GM12878 (cell line): ENCODE measurements around the gene MEIS1. TPM values are rescaled to one million over a fixed set of nuclear protein-coding genes. Genes with fewer than 3 reads are reported as not detected.

Experiments used
- ATAC-seq: fragments of 200-7000 bp; cut with Tn5 transposase; 3 replicates; pipeline ENCODE4 v1.9.1; 2020; ENCODE audit warnings: mild to moderate bottlenecking, moderate library complexity
- BruUV-seq: library from RNA; stranded (reverse); fragments of 400-500 nt; replicated peaks from 2 replicates; lab custom pipeline; 2021; lab: Mats Ljungman, UMichigan
- CTCF ChIA-PET: fragments of 300-600 bp; sonication (Branson Sonifier 250); formaldehyde crosslinking; extraction: SDS; loops from one replicate; lab custom pipeline; 2021; ENCODE audit warnings: inconsistent platforms; lab: Yijun Ruan, JAX
- POLR2A ChIA-PET: fragments of 350-600 bp; formaldehyde crosslinking; extraction: SDS; loops from one replicate; lab custom pipeline; 2021; ENCODE audit warnings: inconsistent platforms; lab: Charles Lee
- RAD21 ChIA-PET: fragments of 300-600 bp; sonication (Branson Sonifier 250); formaldehyde crosslinking; loops from one replicate; lab custom pipeline; 2023; ENCODE audit warnings: antibody characterized with exemption; ENCODE audit not compliant: unreplicated experiment; lab: Charles Lee
- SMC1A ChIA-PET: fragments of 300-600 bp; sonication (Branson Sonifier 250); formaldehyde crosslinking; loops from one replicate; lab custom pipeline; 2023; ENCODE audit not compliant: unreplicated experiment, uncharacterized antibody; lab: Charles Lee
- DNase-seq: peaks from one replicate; pipeline ENCODE4 v3.0.0-alpha.2; 2011; ENCODE audit warnings: low read depth, low spot score
- FAIRE-seq: peaks from 3 replicates; lab custom pipeline; 2011; peaks lifted over from hg19 to GRCh38; lab: Jason Lieb, UNC
- H2AFZ ChIP-seq: 2 replicates; pipeline ENCODE4 v1.6.0; 2011; ENCODE audit warnings: low read depth, low read length, control low read depth; ENCODE audit not compliant: control insufficient read depth
- H3K27ac ChIP-seq: 2 replicates; pipeline ENCODE4 v1.5.1; 2011; ENCODE audit warnings: control low read depth; ENCODE audit not compliant: control insufficient read depth, insufficient read depth
- H3K27me3 ChIP-seq, 2 experiments: replicated peaks in 1 of 2; 2 replicates each; pipeline versions ENCODE4 v1.6.0 to v1.6.1; 2011; ENCODE audit warnings: low read length in 1 of 2; ENCODE audit not compliant: control insufficient read depth in 2 of 2, insufficient read depth in 2 of 2
- H3K36me3 ChIP-seq, 2 experiments: 2 replicates each; pipeline ENCODE4 v1.5.1; 2011; ENCODE audit warnings: low read length in 1 of 2; ENCODE audit not compliant: control insufficient read depth in 2 of 2, insufficient read depth in 2 of 2
- H3K4me1 ChIP-seq: 2 replicates; pipeline ENCODE4 v1.6.1; 2011; ENCODE audit warnings: mild to moderate bottlenecking, low read length, moderate library complexity, mixed read lengths; ENCODE audit not compliant: control insufficient read depth, insufficient read depth
- H3K4me2 ChIP-seq: 2 replicates; pipeline ENCODE4 v1.6.0; 2011; ENCODE audit warnings: control low read depth; ENCODE audit not compliant: control insufficient read depth, insufficient read depth
- H3K4me3 ChIP-seq: fragments of 200-600 bp; sonication (generic); 2 replicates; pipeline ENCODE4 v1.5.1; 2016
- H3K79me2 ChIP-seq: 2 replicates; pipeline ENCODE4 v1.6.0; 2011; ENCODE audit warnings: low read length; ENCODE audit not compliant: control insufficient read depth, insufficient read depth
- H3K9ac ChIP-seq: 2 replicates; pipeline ENCODE4 v1.8.0; 2011; ENCODE audit warnings: low read length, control low read depth, mixed read lengths; ENCODE audit not compliant: control insufficient read depth, insufficient read depth
- H3K9me3 ChIP-seq: replicated peaks from 3 replicates; pipeline ENCODE4 v1.5.1; 2011; ENCODE audit warnings: mild to moderate bottlenecking, low read length; ENCODE audit not compliant: control insufficient read depth, insufficient read depth
- H4K20me1 ChIP-seq: 2 replicates; pipeline ENCODE4 v1.6.0; 2011; ENCODE audit not compliant: control insufficient read depth, insufficient read depth
- ASH2L ChIP-seq: fragments of 300-600, 200-600 bp; sonication (generic); IDR thresholded peaks from 2 replicates; pipeline ENCODE4 v1.6.1; 2017; ENCODE audit warnings: low read depth, mild to moderate bottlenecking, borderline replicate concordance
- BACH1 ChIP-seq: fragments of 450-650 bp; IDR thresholded peaks from 2 replicates; pipeline ENCODE4 v1.6.1; 2017; ENCODE audit warnings: mild to moderate bottlenecking, borderline replicate concordance
- BCL3 ChIP-seq: IDR thresholded peaks from 2 replicates; pipeline ENCODE4 v1.6.1; 2011; ENCODE audit warnings: borderline replicate concordance, low read depth, mild to moderate bottlenecking, moderate library complexity, low read length; ENCODE audit not compliant: insufficient read depth, poor library complexity, severe bottlenecking
- CBX5 ChIP-seq: sonication (generic); IDR thresholded peaks from 2 replicates; pipeline ENCODE4 v1.6.1; 2016; ENCODE audit warnings: low read depth, moderate library complexity, mild to moderate bottlenecking, inconsistent platforms
- CHD4 ChIP-seq: fragments of 200-600 bp; sonication (generic); IDR thresholded peaks from 2 replicates; pipeline ENCODE4 v1.6.1; 2016; ENCODE audit warnings: mild to moderate bottlenecking
- E2F8 ChIP-seq: fragments of 450-650 bp; IDR thresholded peaks from 2 replicates; pipeline ENCODE4 v1.6.1; 2018; ENCODE audit warnings: mild to moderate bottlenecking, low read depth, moderate library complexity; ENCODE audit not compliant: partially characterized antibody
- EED ChIP-seq: sonication (generic); IDR thresholded peaks from 2 replicates; pipeline ENCODE4 v1.6.1; 2016; ENCODE audit warnings: antibody characterized with exemption, low read depth
- MEF2B ChIP-seq: fragments of 450-650 bp; IDR thresholded peaks from 2 replicates; pipeline ENCODE4 v1.6.1; 2018; ENCODE audit warnings: mild to moderate bottlenecking, moderate library complexity; ENCODE audit not compliant: partially characterized antibody, poor library complexity, severe bottlenecking
- NRF1 ChIP-seq: conservative IDR thresholded peaks from 2 replicates; pipeline ENCODE4 v1.6.1; 2011; ENCODE audit warnings: mild to moderate bottlenecking, low read depth, low read length, improper control_type of control experiment
- RAD21 ChIP-seq: IDR thresholded peaks from 2 replicates; pipeline ENCODE4 v1.6.1; 2011; ENCODE audit warnings: mild to moderate bottlenecking, low read depth, low read length, moderate library complexity; ENCODE audit not compliant: insufficient read depth
- SPI1 ChIP-seq: IDR thresholded peaks from 2 replicates; pipeline ENCODE4 v1.6.1; 2011; ENCODE audit warnings: low read depth, mild to moderate bottlenecking, low read length, moderate library complexity, borderline replicate concordance; ENCODE audit not compliant: insufficient read depth
- TCF12 ChIP-seq: IDR thresholded peaks from 2 replicates; pipeline ENCODE4 v1.6.1; 2011; ENCODE audit warnings: low read depth, mild to moderate bottlenecking, low read length
- WGBS: methylation state at CpG from one replicate; pipeline ENCODE4 v1.1.6; 2016; ENCODE audit warnings: low lambda C conversion rate; ENCODE audit not compliant: insufficient replicate concordance, insufficient coverage; ENCODE audit errors: missing lambda C conversion rate; 5-methylcytosine and 5-hydroxymethylcytosine counted together
- in situ Hi-C: fragments of 300-500 bp; cut with MboI; formaldehyde crosslinking; loops from 9 replicates; pipeline ENCODE4 v1.14.3; 2018; ENCODE audit warnings: mixed read lengths
- intact Hi-C: fragments of 100-400 bp; cut with micrococcal nuclease; formaldehyde crosslinking; loops from one replicate; pipeline ENCODE4 v1.14.2; 2022; ENCODE audit not compliant: unreplicated experiment
- polyA plus RNA-seq, 11 experiments: library from polyadenylated mRNA; depleted of rRNA in 4 of 11; unstranded in 6 of 11; stranded (reverse) in 5 of 11; fragments of >200 nt; fragmentation: Nextera tagmentation in 4 of 11; fragmentation: Illumina TruSeq in 1 of 11; extraction: Ambion mirVana in 4 of 11; extraction: Trizol in 1 of 11; gene quantifications; 1 replicate in 1 of 11; 2 replicates in 10 of 11; pipeline versions ENCODE4 v1.2.1 to v1.2.3, GENCODE V29; 2011 to 2016; ENCODE audit warnings: inconsistent platforms in 2 of 11, missing spikeins in 2 of 11, low read depth in 1 of 11
- total RNA-seq, 4 experiments: library from RNA; depleted of rRNA in 3 of 4; stranded (reverse); fragments of >200 nt in 3 of 4; fragmentation: Illumina TruSeq in 1 of 4; extraction: Trizol in 1 of 4; gene quantifications; 2 replicates each; pipeline versions ENCODE4 v1.2.1 to v1.2.3, GENCODE V29; 2013 to 2021

Gene MEIS1
- total and polyA plus RNA-seq, 10 of the 15 experiments (the other 5 are each of a cell fraction or from before 2014, with no cell fraction given), result 0.04 to 0.31 (median 0.14) TPM; not detected in 6

- ChIA-PET SMC1A (no interaction called here), CTCF (interaction anchor here (1.2 kb wide), 1 partner anchor 14 kb away, joined by 3 read pairs; no protein-coding TSS in a partner anchor), RAD21 (no interaction called here), POLR2A (no interaction called here)
- TF ChIP-seq BACH1, result no peak
- no peak for TF ChIP-seq TCF12
- TF ChIP-seq RAD21, result no peak
- TF ChIP-seq CBX5, result no peak
- no peak for TF ChIP-seq CHD4
- no peak for TF ChIP-seq EED
- no peak for TF ChIP-seq BCL3
- TF ChIP-seq MEF2B, result no peak
- TF ChIP-seq ASH2L, result no peak
- TF ChIP-seq NRF1, result no peak
- no peak for TF ChIP-seq E2F8
- no peak for TF ChIP-seq SPI1
- Histone ChIP-seq H3K9me3 (no peaks in the 10 kb centered on the region; the same call in 2 of the 3 replicates), H3K9ac (no peak overlapping the region), H3K79me2 (no peaks in the 10 kb centered on the region), H2AFZ (no peak overlapping the region), H3K27me3 (peaks cover 9 to 38% of the 10 kb centered on the region in 2 experiments), H3K4me2 (no peak overlapping the region), H3K4me1 (no peaks in the 10 kb centered on the region), H3K4me3 (no peak overlapping the region), H3K36me3 (no peaks in the 10 kb centered on the region), H3K27ac (no peak overlapping the region), H4K20me1 (no peaks in the 10 kb centered on the region)
- BruUV-seq, result no TSS peak
- ATAC-seq, result no peak
- no peak for FAIRE-seq
- in situ Hi-C loops, result loop anchor here (25.0 kb wide), 2 partner anchors 1401 to 2001 kb away; no protein-coding TSS in a partner anchor
- 28% methylated on average over 2 of the region's 2 CpGs for WGBS
- no peak for DNase-seq
- intact Hi-C loops, result no loop called here
These were observed 1.0 kb downstream of the MEIS1 start for GRCh38 chr2:66435963-66436362.
